ENCODE measurements around the gene DOK3.

DNA sequence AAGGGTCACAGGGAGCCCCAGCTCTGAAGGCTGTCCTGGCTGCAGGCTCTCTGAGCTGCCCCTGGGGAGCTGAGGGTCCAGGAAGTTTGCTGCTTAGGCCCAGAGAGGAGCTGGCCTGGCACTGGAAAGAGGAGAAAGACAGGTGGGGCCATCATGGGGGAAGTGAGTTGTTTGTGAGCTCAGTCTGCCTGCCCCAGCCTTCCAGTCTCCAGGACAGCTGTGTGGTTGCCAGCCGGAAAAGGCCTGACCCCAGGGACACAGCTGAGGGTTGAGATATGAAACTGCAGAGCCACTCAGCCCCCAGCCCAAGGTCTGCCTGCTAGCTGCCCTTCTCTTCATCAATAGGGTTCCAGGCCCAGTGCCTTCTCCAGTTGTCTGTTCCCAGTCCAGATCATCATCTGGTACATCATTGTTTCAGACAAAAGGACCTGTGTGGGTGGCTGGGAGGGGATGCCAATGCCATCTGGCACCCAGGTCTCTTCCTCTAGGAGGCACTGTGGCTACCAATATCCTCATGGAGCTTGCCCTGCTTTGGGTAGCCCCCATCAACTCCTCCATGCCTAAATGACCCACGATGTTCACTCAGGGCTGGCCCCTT lies 11.4 kb upstream of the DOK3 start:
- TF ChIP-seq, protein P1, sequence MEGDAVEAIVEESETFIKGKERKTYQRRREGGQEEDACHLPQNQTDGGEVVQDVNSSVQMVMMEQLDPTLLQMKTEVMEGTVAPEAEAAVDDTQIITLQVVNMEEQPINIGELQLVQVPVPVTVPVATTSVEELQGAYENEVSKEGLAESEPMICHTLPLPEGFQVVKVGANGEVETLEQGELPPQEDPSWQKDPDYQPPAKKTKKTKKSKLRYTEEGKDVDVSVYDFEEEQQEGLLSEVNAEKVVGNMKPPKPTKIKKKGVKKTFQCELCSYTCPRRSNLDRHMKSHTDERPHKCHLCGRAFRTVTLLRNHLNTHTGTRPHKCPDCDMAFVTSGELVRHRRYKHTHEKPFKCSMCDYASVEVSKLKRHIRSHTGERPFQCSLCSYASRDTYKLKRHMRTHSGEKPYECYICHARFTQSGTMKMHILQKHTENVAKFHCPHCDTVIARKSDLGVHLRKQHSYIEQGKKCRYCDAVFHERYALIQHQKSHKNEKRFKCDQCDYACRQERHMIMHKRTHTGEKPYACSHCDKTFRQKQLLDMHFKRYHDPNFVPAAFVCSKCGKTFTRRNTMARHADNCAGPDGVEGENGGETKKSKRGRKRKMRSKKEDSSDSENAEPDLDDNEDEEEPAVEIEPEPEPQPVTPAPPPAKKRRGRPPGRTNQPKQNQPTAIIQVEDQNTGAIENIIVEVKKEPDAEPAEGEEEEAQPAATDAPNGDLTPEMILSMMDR (conservative IDR thresholded peaks at IDR 0.05; ENCODE audit: low read depth in 2 of 2): peak; percentile 14 to 37; a peak in 2 of 4 replicates
- TF ChIP-seq CREB1 (CRISPR knock-in tag; IDR thresholded peaks at IDR 0.05; ENCODE audit: low read depth): no peak
- no peak for TF ChIP-seq EZH2 (IDR thresholded peaks at IDR 0.05; ENCODE audit: low read depth, unreplicated experiment)
